NCI-H1930 (cell line): ENCODE measurements around the gene ARID1A.

Experiments
- DNase-seq, 2 experiments: peaks; one replicate each; lab custom pipeline; 2025; lab: John Stamatoyannopoulos, UW

Gene ARID1A

GRCh38 chr1:26827663-26828062 lies 131.8 kb downstream of the ARID1A start:
- DNase-seq, result no peak

GRCh38 chr1:26828411-26828991 lies 132.7 kb downstream of the ARID1A start:
- DNase-seq, result no peak

- DNase-seq, result no peak
Observed at GRCh38 chr1:26829184-26829911, 133.5 kb downstream of the ARID1A start.

- DNase-seq, result no peak
Observed at GRCh38 chr1:26831059-26831458, 135.2 kb downstream of the ARID1A start.
